ENCODE results near the gene ILKAP.

GRCh38 chr2:238252766-238253630 lies 49.5 kb upstream of the ILKAP start:
- TF ChIP-seq, protein P1, sequence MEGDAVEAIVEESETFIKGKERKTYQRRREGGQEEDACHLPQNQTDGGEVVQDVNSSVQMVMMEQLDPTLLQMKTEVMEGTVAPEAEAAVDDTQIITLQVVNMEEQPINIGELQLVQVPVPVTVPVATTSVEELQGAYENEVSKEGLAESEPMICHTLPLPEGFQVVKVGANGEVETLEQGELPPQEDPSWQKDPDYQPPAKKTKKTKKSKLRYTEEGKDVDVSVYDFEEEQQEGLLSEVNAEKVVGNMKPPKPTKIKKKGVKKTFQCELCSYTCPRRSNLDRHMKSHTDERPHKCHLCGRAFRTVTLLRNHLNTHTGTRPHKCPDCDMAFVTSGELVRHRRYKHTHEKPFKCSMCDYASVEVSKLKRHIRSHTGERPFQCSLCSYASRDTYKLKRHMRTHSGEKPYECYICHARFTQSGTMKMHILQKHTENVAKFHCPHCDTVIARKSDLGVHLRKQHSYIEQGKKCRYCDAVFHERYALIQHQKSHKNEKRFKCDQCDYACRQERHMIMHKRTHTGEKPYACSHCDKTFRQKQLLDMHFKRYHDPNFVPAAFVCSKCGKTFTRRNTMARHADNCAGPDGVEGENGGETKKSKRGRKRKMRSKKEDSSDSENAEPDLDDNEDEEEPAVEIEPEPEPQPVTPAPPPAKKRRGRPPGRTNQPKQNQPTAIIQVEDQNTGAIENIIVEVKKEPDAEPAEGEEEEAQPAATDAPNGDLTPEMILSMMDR (IDR thresholded peaks at IDR 0.05; ENCODE audit: low read depth, low read length), result no peak
- TF ChIP-seq POLR2A (IDR thresholded peaks at IDR 0.05; ENCODE audit: extremely low read depth, insufficient read length) (no peak), MYC (IDR thresholded peaks at IDR 0.05; ENCODE audit: low read depth, low read length) (no peak), MAX (IDR thresholded peaks at IDR 0.05; ENCODE audit: low read depth, low read length) (no peak)

Measured in NB4 (cell line).